IPS-18a (cell line): ENCODE data around the gene STPG3.

Source experiments
- H3K27ac ChIP-seq: one replicate; pipeline ENCODE4 v1.5.1; 2013; ENCODE audit warnings: low read length
- H3K27me3 ChIP-seq: one replicate; pipeline ENCODE4 v1.6.1; 2013; ENCODE audit warnings: mild to moderate bottlenecking, low read length; ENCODE audit not compliant: control insufficient read depth, insufficient read depth
- H3K36me3 ChIP-seq: one replicate; pipeline ENCODE4 v1.6.1; 2013; ENCODE audit warnings: low read depth, low read length; ENCODE audit not compliant: control insufficient read depth
- H3K4me1 ChIP-seq: one replicate; pipeline ENCODE4 v1.6.1; 2013; ENCODE audit warnings: low read depth, low read length; ENCODE audit not compliant: control insufficient read depth
- H3K4me3 ChIP-seq: one replicate; pipeline ENCODE4 v1.5.1; 2013; ENCODE audit warnings: low read length
- H3K9ac ChIP-seq: one replicate; pipeline ENCODE4 v1.6.1; 2013; ENCODE audit warnings: mild to moderate bottlenecking, low read length, moderate library complexity
- H3K9me3 ChIP-seq: one replicate; pipeline ENCODE4 v1.6.1; 2013; ENCODE audit warnings: low read depth, low read length; ENCODE audit not compliant: control insufficient read depth

Gene STPG3

GRCh38 chr9:137251194-137251461, at the start of gene STPG3:
Gene STPG3, plus strand, starts transcription at chr9:137251286. Its CDS starts 1 bp downstream, at chr9:137251287.
- peaks cover 18% of the 10 kb centered on the region for H3K27me3 ChIP-seq
- H3K27ac ChIP-seq = no peak within 1 kb of the TSS
- no peak within 1 kb of the TSS for H3K4me3 ChIP-seq
- peaks cover 6% of the 10 kb centered on the region for H3K4me1 ChIP-seq
- H3K9ac ChIP-seq = no peak within 1 kb of the TSS
- H3K9me3 ChIP-seq = no peaks in the 10 kb centered on the region
- no peaks in the 10 kb centered on the region for H3K36me3 ChIP-seq

GRCh38 chr9:137202966-137203365, 48.1 kb upstream of the STPG3 start:
- no peaks in the 10 kb centered on the region for H3K9me3 ChIP-seq
- no peak overlapping the region for H3K4me3 ChIP-seq
- no peak overlapping the region for H3K9ac ChIP-seq
- no peaks in the 10 kb centered on the region for H3K36me3 ChIP-seq
- H3K27me3 ChIP-seq = no peaks in the 10 kb centered on the region
- H3K4me1 ChIP-seq = peaks cover 9% of the 10 kb centered on the region
- H3K27ac ChIP-seq = no peak overlapping the region

DNA sequence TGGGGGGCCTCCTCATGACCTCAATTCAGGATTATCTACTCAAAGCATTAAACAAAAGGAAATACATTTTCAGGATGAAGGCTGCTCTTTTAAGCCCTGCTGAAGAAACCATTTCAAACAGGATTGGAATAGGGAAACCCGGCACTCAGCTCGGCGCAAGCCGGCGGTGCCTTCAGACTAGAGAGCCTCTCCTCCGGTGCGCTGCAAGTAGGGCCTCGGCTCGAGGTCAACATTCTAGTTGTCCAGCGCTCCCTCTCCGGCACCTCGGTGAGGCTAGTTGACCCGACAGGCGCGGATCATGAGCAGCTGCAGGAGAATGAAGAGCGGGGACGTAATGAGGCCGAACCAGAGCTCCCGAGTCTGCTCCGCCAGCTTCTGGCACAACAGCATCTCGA, 46.4 kb upstream of the STPG3 start:
- H3K4me3 ChIP-seq = peak overlapping the region; percentile 95
- H3K9ac ChIP-seq = peak overlapping the region; percentile 83
- no peak overlapping the region for H3K27ac ChIP-seq
- H3K27me3 ChIP-seq = no peaks in the 10 kb centered on the region
- no peaks in the 10 kb centered on the region for H3K36me3 ChIP-seq
- H3K4me1 ChIP-seq = peaks cover 9% of the 10 kb centered on the region
- H3K9me3 ChIP-seq = no peaks in the 10 kb centered on the region

DNA sequence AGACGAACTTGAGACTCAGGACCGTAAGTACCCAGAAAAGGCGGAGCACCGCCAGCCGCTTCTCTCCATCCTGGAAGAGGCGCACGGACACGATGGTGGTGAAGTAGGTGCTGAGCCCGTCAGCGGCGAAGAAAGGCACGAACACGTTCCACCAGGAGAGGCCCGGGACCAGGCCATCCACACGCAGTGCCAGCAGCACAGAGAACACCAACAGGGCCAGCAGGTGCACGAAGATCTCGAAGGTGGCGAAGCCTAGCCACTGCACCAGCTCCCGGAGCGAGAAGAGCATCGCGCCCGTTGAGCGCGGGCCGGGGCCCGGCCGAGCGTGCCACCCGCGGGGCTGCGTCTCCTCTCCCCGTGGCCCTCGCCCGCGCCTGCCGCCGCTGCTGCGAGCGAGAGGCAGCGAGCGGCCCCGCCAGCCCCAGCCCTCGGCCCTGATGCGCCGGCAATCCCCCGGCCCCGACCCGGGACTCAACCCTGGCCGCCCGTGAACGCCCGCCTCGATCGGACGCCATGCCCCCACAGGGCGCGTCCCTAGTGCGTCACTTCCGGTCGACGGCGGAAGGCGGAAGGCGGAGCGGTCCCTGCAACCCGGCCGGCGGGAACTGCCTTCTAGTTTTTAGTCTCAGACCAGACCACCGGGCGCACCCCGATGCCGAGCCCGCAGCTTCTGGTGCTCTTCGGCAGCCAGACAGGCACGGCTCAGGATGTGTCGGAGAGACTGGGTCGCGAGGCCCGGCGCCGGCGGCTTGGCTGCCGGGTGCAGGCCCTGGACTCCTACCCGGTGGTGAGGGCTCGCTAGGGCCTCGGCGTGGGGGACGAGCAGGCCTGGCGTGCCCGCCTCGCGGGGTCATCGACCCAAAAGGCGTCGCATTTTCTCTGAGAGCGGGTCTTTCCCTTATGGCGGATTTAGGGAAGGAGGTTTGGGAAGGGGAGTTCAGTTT, 45.7 kb upstream of the STPG3 start, which contains the start of the genes NDOR1 and TMEM203:
NDOR1 (plus strand) TSS at position 575 of the 944 bp plus-strand sequence; CDS start at position 653, 78 bp downstream.
TMEM203 (minus strand) TSS at position 523 of the 944 bp plus-strand sequence; CDS start at position 289, 234 bp downstream.
- H3K9ac ChIP-seq = peak within 1 kb of the TSS; percentile 83
- peaks cover 9% of the 10 kb centered on the region for H3K4me1 ChIP-seq
- H3K36me3 ChIP-seq = peaks cover 5% of the 10 kb centered on the region
- peak within 1 kb of the TSS; percentile 95 for H3K4me3 ChIP-seq
- no peak within 1 kb of the TSS for H3K27ac ChIP-seq
- H3K9me3 ChIP-seq = no peaks in the 10 kb centered on the region
- H3K27me3 ChIP-seq = no peaks in the 10 kb centered on the region

DNA sequence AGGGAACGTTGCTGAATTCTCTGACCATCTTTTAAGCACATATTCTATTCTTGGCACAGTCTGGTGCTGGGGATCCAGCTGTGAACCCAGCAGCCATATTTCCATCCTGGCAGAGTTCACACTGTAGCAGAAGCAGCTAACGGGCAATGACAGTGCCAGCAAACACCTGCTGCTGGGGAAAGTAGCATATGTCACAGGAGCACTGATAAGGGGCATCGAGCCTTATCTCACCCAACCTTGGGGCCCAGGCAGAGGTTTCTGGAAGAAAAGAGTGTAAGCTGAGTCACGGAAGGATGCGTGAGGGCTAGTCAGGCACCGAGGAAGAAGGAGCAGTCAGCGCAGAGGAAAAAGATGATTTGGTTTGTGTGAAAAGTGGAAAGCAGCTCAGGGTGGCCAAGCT, 44.5 kb upstream of the STPG3 start:
- Histone ChIP-seq H3K4me1 (peaks cover 6% of the 10 kb centered on the region), H3K9ac (peak overlapping the region; percentile 83), H3K27ac (no peak overlapping the region), H3K9me3 (no peaks in the 10 kb centered on the region), H3K36me3 (peaks cover 5% of the 10 kb centered on the region), H3K27me3 (no peaks in the 10 kb centered on the region), H3K4me3 (peak overlapping the region; percentile 95)

DNA sequence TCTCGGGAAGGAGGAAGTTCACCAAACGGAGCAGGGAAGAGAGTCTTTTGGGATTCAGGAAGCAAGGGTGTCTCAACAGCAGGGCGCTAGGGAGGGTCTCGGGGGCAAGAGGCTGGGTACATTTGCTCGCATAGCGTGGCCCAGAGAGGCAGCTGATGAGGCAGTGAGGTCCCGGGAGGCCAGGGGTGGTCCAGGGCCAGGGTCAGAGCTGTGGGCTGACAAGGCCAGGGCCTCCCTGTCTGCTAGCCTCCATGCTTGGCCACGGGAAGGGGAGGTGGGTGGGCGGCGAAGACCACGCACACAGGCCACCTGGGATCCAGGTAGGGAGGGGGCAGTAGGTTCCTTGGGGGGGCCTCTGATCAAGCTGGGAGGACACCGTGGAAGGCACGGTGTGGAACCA, 39.6 kb upstream of the STPG3 start:
- no peak overlapping the region for H3K27ac ChIP-seq
- no peak overlapping the region for H3K4me3 ChIP-seq
- H3K9ac ChIP-seq = no peak overlapping the region
- peaks cover 1% of the 10 kb centered on the region for H3K4me1 ChIP-seq
- peaks cover 15% of the 10 kb centered on the region for H3K36me3 ChIP-seq
- no peaks in the 10 kb centered on the region for H3K27me3 ChIP-seq
- no peaks in the 10 kb centered on the region for H3K9me3 ChIP-seq

DNA sequence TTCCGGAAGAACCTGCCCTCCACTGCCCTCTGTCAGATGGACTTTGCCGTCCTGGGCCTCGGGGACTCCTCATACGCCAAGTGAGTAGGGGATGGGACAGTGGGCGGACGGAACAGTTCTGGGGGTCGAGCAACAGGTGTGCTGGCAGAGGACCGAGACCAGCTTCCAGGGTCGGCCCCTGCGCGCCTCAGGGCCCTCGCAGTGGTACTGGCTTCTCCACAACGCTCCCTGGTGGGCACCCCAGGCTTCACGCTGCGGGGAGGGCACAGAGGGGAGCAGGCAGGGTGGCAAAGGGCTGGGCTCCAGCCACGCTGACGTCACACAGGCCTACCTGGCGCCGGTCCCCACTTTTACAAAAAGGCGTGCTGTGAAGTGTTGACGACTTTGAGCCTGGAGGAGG, 38.6 kb upstream of the STPG3 start:
- Histone ChIP-seq H3K27me3 (no peaks in the 10 kb centered on the region), H3K9ac (no peak overlapping the region), H3K9me3 (no peaks in the 10 kb centered on the region), H3K4me3 (no peak overlapping the region), H3K27ac (no peak overlapping the region), H3K36me3 (peaks cover 15% of the 10 kb centered on the region), H3K4me1 (no peaks in the 10 kb centered on the region)

DNA sequence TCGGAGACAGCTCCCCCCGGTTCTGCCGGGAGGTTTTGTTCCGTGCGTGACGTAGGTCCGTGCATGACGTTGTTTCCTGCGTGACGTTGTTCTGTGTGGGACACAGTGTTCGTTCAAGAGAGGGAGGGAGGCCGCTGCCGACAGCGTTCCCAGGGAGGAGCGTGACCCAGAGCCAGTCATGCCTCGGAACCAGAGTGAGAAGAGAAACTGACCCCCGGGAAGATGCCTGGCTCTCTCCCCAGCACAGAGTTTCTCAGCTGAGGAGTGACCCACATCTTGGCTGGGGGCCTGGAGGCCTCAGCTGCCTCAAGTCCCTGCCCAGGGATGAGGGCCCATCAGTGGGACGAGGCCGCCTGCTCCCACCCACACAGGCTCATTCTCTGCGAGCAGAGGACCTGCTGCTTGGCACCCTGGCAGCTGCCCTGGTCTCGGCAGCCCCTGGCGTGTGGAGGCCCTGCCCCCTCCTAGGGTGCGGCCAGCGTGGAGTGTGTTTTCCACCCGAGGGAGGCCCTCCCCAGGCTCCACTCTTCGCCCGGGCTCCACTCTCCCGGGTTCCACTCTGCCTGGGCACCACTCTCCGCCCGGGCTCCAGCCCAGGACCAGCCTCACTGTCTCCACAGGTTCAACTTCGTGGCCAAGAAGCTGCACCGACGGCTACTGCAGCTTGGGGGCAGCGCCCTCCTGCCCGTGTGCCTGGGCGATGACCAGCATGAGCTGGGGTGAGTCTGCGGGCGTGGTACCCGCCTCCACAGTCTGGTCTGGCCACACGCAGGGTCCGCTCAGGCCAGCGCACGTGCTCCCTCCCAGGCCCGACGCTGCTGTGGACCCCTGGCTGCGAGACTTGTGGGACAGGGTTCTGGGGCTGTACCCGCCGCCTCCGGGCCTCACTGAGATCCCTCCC, 37.7 kb upstream of the STPG3 start:
- Histone ChIP-seq H3K4me3 (no peak overlapping the region), H3K9ac (no peak overlapping the region)

DNA sequence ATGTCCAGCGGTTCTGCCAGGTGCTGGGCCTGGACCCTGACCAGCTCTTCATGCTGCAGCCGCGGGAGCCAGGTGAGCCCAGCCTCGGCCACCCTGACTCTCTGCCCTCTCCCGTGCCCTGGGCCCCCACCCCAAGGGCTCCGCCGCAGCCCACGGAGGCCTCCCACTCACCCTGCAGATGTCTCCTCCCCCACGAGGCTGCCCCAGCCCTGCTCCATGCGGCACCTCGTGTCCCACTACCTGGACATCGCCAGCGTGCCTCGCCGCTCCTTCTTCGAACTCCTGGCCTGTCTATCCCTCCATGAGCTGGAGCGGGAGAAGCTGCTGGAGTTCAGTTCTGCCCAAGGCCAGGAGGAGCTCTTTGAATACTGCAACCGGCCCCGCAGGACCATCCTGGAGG, 36.5 kb upstream of the STPG3 start:
- no peaks in the 10 kb centered on the region for H3K9me3 ChIP-seq
- no peak overlapping the region for H3K4me3 ChIP-seq
- H3K27ac ChIP-seq = no peak overlapping the region
- no peaks in the 10 kb centered on the region for H3K27me3 ChIP-seq
- H3K9ac ChIP-seq = no peak overlapping the region
- peaks cover 15% of the 10 kb centered on the region for H3K36me3 ChIP-seq
- H3K4me1 ChIP-seq = no peaks in the 10 kb centered on the region

More for the DNA sequence above, 37.7 kb upstream of the STPG3 start:
- no peaks in the 10 kb centered on the region for H3K27me3 ChIP-seq
- no peaks in the 10 kb centered on the region for H3K4me1 ChIP-seq
- peaks cover 15% of the 10 kb centered on the region for H3K36me3 ChIP-seq
- H3K9me3 ChIP-seq = no peaks in the 10 kb centered on the region
- H3K27ac ChIP-seq = no peak overlapping the region

- H3K27me3 ChIP-seq = no peaks in the 10 kb centered on the region
- no peak overlapping the region for H3K4me3 ChIP-seq
- H3K4me1 ChIP-seq = no peaks in the 10 kb centered on the region
- H3K9me3 ChIP-seq = no peaks in the 10 kb centered on the region
- no peak overlapping the region for H3K9ac ChIP-seq
- H3K27ac ChIP-seq = no peak overlapping the region
- H3K36me3 ChIP-seq = peaks cover 9% of the 10 kb centered on the region
Observed at GRCh38 chr9:137215196-137215986, 35.7 kb upstream of the STPG3 start.
